ENCODE results near the gene DDIT3. TPM values are rescaled to one million over a fixed set of nuclear protein-coding genes. Genes with fewer than 3 reads are reported as not detected.
"Not testable (repeated sequence)": the region's sequence is repeated elsewhere in the genome, so short reads cannot be mapped to it uniquely, and the experiment has no call there.

Gene DDIT3
- total RNA-seq, 1 experiment from 2014 or later = 61.9 TPM

GRCh38 chr12:57564178-57564740, 43.9 kb upstream of the DDIT3 start:
- H3K27ac ChIP-seq (ENCODE audit: low read depth, low read length, poor library complexity, severe bottlenecking) = no peak overlapping the region
- no peaks in the 10 kb centered on the region for H3K27me3 ChIP-seq (replicated peaks; ENCODE audit: insufficient read depth, low read depth, low read length, poor library complexity)
- no peaks in the 10 kb centered on the region for H3K36me3 ChIP-seq (ENCODE audit: insufficient read depth, low read length, poor library complexity, severe bottlenecking)
- ChIA-PET CTCF (no interaction called here), POLR2A (ENCODE audit: low non-redundant PET) (no interaction called here)
- H3K9me3 ChIP-seq (ENCODE audit: low read depth, low read length, poor library complexity, severe bottlenecking) = no peaks in the 10 kb centered on the region
- TF ChIP-seq CTCF (conservative IDR thresholded peaks at IDR 0.05; ENCODE audit: low read depth, low read length) = no peak
- no peak for TF ChIP-seq EZH2 (IDR thresholded peaks at IDR 0.05; ENCODE audit: borderline replicate concordance, low read depth, low read length, poor library complexity, severe bottlenecking)
- no peak overlapping the region for H3K4me3 ChIP-seq (ENCODE audit: low read depth, low read length, poor library complexity, severe bottlenecking)
- no peak for DNase-seq (ENCODE audit: low spot score)
- no peaks in the 10 kb centered on the region for H3K4me1 ChIP-seq (ENCODE audit: insufficient read depth, low read length, poor library complexity, severe bottlenecking)
- BruUV-seq (replicated peaks) = no TSS peak
- intact Hi-C loops (cut with micrococcal nuclease; ENCODE audit: unreplicated experiment) = no loop called here

- Histone ChIP-seq H3K4me1 (ENCODE audit: insufficient read depth, low read length, poor library complexity, severe bottlenecking) (no peaks in the 10 kb centered on the region), H3K9me3 (ENCODE audit: low read depth, low read length, poor library complexity, severe bottlenecking) (no peaks in the 10 kb centered on the region), H3K27me3 (replicated peaks; ENCODE audit: insufficient read depth, low read depth, low read length, poor library complexity) (no peaks in the 10 kb centered on the region), H3K4me3 (ENCODE audit: low read depth, low read length, poor library complexity, severe bottlenecking) (no peak overlapping the region), H3K27ac (ENCODE audit: low read depth, low read length, poor library complexity, severe bottlenecking) (no peak overlapping the region), H3K36me3 (ENCODE audit: insufficient read depth, low read length, poor library complexity, severe bottlenecking) (no peaks in the 10 kb centered on the region)
- no TSS peak for BruUV-seq (replicated peaks)
- TF ChIP-seq CTCF (conservative IDR thresholded peaks at IDR 0.05; ENCODE audit: low read depth, low read length) (no peak), EZH2 (IDR thresholded peaks at IDR 0.05; ENCODE audit: borderline replicate concordance, low read depth, low read length, poor library complexity, severe bottlenecking) (no peak)
- intact Hi-C loops (cut with micrococcal nuclease; ENCODE audit: unreplicated experiment) = no loop called here
- DNase-seq (ENCODE audit: low spot score) = no peak
- ChIA-PET POLR2A (ENCODE audit: low non-redundant PET) (no interaction called here), CTCF (no interaction called here)
Measured at GRCh38 chr12:57563358-57563757, 43.0 kb upstream of the DDIT3 start.

GRCh38 chr12:57561117-57561516, 40.8 kb upstream of the DDIT3 start:
- H3K27ac ChIP-seq (ENCODE audit: low read depth, low read length, poor library complexity, severe bottlenecking); H3K4me3 ChIP-seq (ENCODE audit: low read depth, low read length, poor library complexity, severe bottlenecking); H3K4me1 ChIP-seq (ENCODE audit: insufficient read depth, low read length, poor library complexity, severe bottlenecking); intact Hi-C loops (cut with micrococcal nuclease; ENCODE audit: unreplicated experiment); DNase-seq (ENCODE audit: low spot score); POLR2A ChIA-PET (ENCODE audit: low non-redundant PET); H3K36me3 ChIP-seq (ENCODE audit: insufficient read depth, low read length, poor library complexity, severe bottlenecking); H3K27me3 ChIP-seq (replicated peaks; ENCODE audit: insufficient read depth, low read depth, low read length, poor library complexity); CTCF ChIA-PET; BruUV-seq (replicated peaks); H3K9me3 ChIP-seq (ENCODE audit: low read depth, low read length, poor library complexity, severe bottlenecking): not testable (repeated sequence)

- DNase-seq (ENCODE audit: low spot score) = no peak
- no peak for TF ChIP-seq CTCF (conservative IDR thresholded peaks at IDR 0.05; ENCODE audit: low read depth, low read length)
- no peak for TF ChIP-seq EZH2 (IDR thresholded peaks at IDR 0.05; ENCODE audit: borderline replicate concordance, low read depth, low read length, poor library complexity, severe bottlenecking)
- POLR2A ChIA-PET (ENCODE audit: low non-redundant PET) = no interaction called here
- no peaks in the 10 kb centered on the region for H3K4me1 ChIP-seq (ENCODE audit: insufficient read depth, low read length, poor library complexity, severe bottlenecking)
- intact Hi-C loops (cut with micrococcal nuclease; ENCODE audit: unreplicated experiment) = no loop called here
- no peak overlapping the region for H3K27ac ChIP-seq (ENCODE audit: low read depth, low read length, poor library complexity, severe bottlenecking)
- CTCF ChIA-PET = no interaction called here
- H3K36me3 ChIP-seq (ENCODE audit: insufficient read depth, low read length, poor library complexity, severe bottlenecking) = no peaks in the 10 kb centered on the region
- no peak overlapping the region for H3K4me3 ChIP-seq (ENCODE audit: low read depth, low read length, poor library complexity, severe bottlenecking)
- no TSS peak for BruUV-seq (replicated peaks)
- no peaks in the 10 kb centered on the region for H3K9me3 ChIP-seq (ENCODE audit: low read depth, low read length, poor library complexity, severe bottlenecking)
- H3K27me3 ChIP-seq (replicated peaks; ENCODE audit: insufficient read depth, low read depth, low read length, poor library complexity) = no peaks in the 10 kb centered on the region
Measured at GRCh38 chr12:57560516-57560915, 40.2 kb upstream of the DDIT3 start.
